NCI-H1105 (cell line): Measurements from ENCODE around the gene PGBD5.

Source experiments
- DNase-seq: peaks from one replicate; lab custom pipeline; 2025; lab: John Stamatoyannopoulos, UW

The PGBD5 gene

DNA sequence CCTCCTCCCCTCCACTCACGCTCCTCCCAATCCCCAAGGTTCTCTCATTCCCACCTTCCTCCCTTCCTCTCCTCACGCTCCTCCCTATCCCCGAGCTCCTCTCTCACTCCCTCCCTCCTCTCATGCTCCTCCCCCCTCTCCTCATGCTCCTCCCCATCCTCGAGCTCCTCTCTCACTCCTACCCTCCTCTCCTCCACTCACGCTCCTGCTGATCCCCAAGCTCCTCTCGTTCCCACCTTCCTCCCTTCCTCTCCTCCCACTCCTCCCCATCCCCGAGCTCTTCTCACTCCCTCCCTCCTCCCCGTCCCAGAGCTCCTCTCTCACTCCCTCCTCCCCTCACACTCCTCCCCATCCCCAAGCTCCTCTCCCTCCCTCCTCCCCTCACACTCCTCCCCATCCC lies 31.4 kb downstream of the PGBD5 start:
- no peak for DNase-seq

DNA sequence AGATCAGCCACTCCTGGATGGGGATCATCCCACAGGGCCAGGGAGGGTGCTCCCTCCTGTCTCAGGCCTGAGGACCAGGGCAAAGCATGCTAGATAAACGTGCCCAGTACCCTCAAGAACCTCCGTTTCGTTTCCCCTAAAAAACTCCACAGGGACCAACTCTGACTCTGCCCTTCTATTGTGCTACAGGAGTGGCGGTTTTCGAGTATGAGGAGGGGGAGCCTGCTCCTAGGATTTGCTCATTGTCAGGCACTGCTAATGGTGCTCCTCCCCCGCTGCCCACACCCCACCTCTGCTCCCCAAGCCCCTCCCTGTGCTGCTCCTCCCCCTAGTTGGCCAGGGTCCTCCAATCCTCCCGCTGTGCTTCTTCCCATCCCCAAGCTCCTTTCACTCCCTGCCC lies 32.0 kb downstream of the PGBD5 start:
- no peak for DNase-seq

DNA sequence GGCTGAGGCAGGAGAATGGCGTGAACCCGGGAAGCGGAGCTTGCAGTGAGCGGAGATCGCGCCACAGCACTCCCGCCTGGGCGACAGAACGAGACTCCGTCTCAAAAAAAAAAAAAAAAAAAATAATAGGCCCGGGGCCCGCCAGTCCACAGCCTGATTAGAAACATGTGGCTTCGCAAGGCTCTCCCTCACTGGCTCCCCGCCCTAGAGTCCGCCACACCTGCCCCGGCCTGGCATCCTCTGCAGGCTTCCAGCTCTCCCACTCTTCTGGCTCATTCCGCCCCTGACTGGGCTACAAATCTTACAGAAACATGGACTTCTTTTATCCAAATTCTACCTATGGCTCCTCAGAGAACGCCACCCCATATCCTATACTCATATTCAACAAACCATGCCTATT lies 32.4 kb downstream of the PGBD5 start:
- no peak for DNase-seq

DNA sequence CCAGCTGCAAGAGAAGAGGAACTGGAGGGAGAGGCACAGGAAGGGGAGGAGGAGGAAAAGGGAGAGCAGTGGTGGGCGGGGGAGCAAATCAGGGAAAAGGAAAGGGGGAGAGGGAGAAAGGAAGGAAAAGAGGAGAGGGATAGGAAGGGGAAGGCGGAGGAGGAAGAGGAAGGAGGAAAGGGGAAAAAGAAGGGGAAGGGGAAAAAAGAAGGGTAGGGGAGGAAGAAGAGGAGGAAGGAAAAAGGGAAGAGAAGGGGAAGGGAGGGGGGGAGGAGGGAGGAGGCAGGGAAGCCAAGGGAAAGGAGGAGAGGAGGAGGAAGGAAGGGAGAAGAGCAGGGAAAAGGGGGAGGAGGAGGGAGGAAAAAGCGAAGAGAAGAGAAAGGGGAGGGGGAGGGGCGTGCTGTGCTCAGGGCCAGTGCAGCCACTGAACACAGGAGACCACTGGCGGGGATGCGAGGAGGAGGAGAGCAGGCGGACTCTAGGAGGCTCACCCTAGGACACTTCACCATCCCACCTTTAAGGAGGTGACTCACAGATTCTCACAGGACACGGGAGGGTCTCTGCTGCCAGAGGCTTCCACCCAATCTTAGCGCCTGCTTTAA lies 33.1 kb downstream of the PGBD5 start:
- no peak for DNase-seq

DNA sequence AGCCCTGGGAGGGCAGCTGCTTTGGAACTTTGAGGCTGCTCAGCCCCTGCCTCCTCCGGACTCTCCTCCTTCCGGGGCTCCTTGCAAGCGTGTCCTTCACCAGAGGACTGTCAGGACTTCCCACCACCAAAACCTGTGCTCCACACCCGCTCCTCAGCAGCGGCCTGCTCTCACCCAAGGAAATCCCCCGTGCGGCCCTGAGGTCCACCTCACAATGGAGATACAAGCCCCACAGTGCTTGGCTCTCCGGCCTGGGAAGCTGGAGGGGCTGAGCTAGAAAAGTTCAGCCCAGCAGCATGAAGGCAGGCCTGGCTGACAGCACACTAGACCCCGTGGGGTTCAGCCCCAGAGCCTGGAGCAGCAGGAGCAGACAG lies 33.6 kb downstream of the PGBD5 start:
- no peak for DNase-seq

DNA sequence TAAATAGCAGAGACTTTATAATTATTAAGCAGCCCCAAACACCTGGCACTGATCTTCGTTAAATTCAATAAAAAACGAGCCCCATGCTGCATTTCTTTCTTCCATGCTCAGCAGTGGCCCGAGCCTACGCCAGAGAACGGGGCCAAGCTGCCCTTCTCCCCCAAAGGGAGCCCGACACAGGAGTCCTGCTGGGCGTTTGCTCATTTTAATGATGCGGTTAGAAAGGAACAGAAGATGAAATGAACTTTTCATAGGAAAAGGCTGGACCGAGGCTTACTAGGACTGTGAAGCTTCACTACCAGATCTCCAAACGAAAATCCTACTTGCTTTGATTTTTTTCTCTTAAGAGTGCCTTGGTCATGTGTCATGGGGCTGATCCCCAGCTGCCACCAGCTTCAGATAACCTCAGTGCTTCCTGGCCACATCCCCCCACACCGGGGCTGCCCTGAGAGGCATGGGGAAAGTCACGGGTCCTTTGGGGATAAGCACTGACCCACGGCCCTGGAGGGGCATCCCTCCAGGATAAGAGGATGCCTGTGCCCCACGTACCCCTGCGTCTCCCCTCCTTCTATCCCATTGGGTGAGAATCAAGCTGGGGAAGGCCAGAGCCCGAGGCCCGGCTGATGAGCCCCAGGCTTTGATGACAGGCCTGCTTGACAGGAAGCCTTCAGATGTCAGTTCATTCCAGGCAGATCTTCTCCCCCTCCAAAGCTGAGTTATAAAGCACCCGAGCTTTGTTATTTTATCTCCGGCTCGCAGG lies 34.2 kb downstream of the PGBD5 start:
- no peak for DNase-seq

DNA sequence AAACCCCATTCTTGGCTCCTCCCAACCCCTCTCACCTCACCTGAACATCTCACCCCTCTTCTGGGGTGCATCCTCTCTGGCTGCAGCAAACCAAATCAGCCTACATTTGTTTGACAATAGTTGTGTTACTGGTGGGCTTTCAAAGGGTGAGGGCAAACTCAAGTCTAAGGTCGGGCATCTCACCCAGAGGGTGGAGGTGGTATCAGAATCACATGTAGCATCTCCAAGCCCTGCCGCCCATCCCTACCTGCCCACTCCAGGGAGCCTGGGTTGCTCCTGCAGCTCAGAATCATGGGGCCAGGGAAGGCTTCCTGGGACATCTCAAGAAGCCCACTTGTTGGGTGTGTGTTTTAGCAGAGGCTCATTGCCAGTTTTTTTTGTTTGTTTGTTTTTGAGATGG lies 35.8 kb downstream of the PGBD5 start:
- no peak for DNase-seq

DNA sequence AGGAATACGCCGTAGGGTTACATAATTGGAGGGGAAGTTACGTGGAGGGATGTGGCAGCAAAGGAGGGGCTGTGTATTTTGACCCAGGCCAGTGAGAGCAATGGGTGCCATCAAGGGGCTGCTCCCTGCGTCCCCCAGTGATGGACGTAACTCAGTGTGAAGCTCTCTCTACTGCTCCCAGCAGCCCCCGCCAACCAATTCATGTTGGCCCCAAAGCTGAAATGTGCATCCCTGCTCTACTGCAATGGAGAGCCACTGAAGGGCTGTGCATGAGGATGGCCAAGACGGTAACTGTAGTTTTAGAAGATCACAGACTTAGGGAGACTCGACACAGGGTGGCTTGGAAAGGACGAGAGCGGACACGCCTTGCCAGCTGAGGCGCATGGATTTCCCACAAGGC lies 38.3 kb downstream of the PGBD5 start:
- DNase-seq: no peak

DNA sequence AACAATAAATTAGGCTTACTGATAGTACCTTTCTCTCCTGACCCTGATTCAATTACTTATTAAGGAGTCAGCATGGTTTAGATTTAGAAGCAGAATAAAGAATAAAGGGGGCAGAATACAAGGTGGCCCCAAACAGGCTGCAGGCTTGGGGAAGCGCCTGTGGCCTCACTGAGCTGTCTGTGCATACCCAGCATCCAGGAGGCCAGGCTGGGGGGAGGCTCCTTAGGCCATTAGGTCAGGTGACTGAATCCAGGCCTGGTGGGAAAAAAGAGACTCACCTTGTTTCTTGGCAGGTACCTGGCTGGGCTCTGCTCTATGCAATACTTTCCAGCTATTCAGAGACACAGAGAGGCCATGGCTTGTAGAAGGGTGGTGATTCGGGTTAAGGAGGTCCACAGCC lies 38.8 kb downstream of the PGBD5 start:
- DNase-seq: no peak

DNA sequence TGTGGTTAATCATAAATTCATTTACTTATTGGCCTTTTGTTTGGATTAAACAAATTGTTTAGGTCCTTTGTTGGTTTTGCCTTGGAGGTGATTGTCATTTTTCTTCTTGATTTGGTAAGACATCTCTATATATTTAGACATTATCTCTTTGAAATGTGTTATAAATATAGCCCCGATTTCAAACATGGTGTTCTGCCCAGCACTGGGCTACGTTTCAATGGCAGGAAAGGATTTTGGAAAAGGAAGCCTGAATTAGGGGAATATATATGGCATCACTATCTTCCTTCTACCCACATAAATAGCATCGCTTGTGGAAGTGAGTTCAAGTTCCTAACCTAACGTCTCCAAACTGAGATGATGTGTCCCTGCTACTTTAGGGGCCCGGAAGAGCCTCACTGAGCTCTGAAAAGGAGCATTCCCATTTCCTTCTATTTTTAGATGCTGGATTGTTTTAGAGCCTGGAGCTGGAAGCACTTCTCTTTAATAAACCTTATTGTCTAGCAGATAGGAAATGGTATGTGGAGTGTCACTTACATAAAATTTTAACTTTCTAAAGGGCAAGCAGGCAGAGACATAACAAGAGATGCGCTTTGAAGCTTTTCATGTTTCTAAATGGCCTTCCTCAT lies 39.4 kb downstream of the PGBD5 start:
- no peak for DNase-seq

DNA sequence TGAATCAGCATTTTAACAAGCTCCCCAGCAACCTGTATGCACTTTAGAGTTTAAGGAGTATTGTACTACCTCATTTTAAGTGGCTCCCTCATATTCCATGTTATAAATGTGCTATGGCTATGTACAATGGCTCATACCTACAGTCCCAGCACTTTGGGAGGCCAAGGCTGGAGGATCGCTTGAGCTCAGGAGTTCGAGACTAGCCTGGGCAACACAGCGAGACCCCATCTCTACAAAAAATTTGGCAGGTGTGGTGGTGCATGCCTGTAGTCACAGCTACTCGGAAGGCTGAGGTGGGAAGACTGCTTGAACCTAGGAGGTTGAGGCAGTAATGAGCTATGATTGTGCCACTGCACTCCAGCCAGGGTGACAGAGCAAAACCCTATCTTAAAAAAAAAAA lies 40.2 kb downstream of the PGBD5 start:
- no peak for DNase-seq

DNA sequence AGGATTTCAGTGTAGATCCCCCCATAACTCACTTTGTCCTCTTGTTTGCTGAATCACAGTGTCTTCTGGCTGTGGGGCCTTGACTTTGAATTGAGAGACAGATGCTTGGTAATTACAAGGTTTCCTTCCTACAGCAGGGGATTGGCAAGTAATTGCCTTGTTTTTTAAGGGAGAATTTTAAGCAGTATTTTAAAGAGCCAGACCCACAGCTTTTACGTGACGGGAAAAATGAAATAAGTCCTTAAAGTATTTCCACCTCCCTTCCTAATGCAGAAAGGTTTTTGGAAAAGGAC lies 41.0 kb downstream of the PGBD5 start:
- DNase-seq: no peak

DNA sequence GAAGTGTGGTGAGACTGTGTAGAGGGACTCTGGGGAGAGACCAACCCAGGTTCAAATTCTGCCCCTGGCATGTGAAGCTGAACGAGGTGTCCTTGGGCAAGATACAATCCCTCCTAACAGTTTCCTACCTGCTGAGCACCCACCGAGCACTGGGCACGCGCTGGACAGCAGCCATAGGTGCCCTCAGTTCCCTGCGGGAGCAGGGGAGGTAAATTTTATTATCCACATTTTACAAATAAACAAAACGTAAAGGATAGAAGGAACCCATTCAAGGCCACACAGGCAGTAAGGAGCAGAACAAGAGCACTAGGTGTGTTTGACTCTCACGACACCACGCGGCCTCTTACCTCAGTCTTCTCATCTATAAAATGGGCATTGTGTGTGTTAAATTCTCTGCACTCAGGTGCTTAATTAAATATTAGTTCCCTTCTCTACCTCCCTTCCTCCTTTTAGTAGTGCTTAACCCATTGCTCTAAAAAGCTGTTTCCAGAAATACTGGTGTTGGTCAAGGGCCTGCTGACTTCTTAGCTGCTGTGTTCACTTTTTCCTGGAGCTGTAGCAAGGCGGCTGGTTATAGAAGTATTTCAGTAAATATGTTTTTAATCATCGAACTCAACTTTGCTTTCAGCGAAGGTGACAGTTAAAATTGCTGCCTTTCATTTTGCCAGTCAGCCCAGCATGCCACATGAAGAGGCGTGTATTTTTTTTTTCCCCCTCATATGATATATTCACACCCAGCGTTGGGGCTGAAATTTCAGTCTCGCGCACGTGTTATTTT lies 41.6 kb downstream of the PGBD5 start:
- DNase-seq: no peak

DNA sequence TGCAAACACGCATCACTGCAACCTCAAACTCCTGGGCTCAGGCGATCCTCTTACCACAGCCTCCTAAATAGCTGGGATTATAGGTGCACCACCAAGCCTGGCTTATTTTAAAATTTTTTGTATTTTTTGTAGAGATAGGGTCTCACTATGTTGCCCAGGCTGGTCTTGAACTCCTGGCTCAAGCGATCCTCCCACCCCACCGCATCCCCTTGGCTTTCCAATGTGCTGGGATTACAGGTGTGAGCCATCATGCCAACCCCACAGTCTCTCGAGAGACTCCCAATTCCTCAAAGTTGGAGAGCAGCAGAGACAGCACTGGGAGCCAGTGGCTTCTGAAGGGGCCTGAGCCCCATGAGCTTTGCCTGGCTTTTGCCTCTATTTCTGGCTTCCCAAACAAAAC lies 42.7 kb downstream of the PGBD5 start:
- no peak for DNase-seq

DNA sequence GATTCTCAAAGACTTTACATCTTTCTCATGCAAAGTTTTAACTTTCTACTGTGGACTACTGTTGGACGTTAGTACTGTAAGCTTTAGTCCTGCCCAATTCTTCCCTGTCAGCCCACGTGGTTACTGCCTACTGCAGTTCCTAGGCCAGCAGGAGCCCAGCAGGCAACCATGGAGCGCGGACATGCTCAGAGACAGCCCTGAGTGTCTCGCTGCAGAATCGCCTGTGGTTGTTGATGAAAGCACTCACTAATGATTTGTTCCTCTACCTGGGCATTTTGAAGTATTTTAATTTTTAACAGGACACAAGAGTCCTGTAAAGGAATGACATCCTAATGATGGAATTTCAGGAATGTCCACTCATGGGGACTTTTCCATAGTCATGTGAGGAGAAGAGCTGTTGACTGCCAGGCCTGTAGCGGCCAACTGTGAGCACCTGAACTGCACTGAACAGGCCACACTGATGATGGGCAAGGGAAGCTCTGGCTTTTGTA lies 44.1 kb downstream of the PGBD5 start:
- DNase-seq: no peak

DNA sequence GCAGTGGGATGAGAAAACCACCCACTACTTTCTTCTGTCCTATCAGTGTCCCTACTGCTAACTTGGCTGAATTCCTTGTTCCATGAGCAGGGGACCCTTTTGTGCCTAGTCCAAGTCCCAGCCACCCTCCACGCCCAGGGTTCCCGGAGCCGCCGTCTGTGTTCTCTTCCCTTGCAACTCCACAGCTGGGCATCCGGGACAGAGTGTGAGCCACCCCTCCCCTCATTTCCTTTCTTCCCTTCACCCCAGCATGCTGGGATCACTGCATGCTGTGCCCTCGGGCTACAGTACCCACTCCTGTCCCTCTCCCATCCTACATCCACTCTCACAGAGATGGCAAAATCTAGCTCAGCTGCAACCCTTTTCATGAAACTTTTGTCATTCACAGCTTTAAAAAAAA lies 44.5 kb downstream of the PGBD5 start:
- no peak for DNase-seq

DNA sequence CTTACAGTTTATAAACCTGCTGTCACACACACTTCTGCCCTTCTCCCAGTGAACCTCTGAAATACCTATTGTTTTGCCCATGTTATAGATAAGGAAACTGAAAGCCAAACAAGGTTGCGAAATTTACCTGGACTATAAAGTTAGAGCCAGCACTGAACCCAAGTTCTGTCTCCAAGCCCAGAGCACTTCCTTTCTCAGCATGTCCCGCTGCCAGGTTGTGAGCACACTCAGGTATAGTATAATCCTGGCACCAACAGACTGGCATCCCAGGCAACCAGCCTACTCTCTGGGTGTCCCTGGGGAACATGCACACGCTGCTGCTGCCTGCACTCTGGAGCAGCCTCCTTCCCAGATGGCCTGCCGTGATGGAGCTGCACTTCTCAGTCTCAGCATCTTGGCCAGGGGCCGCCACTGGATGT lies 45.1 kb downstream of the PGBD5 start:
- DNase-seq: no peak

DNA sequence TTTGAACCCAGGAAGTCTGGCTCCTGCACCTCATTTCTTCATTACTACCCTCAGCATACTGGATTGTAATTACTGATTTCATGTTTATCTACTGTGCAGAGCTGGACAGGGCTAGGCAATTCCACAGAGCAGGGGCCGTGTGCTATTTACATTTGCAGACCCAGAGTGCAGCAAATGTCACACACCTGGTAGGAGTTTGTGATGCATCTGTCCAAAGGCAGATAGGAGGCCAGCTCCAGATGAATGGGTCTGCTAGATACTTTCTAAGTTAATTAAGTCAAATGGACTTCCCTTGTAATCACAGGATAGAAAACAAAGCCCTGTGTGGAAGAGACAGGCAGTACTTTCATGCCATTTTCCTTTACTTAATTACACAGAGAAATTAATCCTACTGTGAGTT lies 46.2 kb downstream of the PGBD5 start:
- no peak for DNase-seq

DNA sequence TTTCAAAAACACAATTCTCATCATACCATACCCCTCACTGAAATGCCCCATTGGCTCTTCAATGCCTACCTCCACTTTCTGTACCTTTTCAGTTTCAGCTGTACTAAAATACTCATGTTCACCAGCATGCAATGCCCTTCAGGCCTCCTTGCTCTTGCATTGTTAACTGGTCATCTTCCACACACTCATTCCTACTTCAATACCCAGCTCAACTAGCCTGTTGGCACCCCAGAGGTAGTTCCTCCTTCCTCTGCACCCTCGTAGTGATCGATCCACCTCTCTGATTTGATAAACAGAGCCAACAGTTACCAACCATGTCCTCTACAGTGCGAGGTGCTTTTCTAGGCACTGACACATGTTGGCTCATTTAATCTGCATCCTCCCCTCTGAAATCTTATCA lies 46.7 kb downstream of the PGBD5 start:
- no peak for DNase-seq

DNA sequence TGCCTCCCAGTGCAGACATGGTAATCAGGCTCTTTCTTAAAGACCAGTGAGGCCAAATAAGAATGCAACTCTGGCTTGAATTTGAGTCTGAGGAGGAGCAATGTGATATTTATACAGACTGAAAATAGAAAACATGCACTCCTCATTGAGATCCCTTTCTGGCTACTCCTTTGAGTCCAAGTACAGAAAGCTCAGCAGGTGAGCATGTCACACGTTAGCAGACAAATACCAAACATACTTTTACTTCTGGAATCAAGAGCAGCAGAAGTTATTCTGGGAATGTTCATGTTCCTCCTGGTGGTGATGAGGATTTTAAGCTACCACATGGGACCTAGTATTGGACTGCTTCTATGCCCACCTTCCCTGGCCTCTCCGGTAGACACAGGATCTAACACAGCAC lies 48.3 kb downstream of the PGBD5 start:
- DNase-seq: no peak

DNA sequence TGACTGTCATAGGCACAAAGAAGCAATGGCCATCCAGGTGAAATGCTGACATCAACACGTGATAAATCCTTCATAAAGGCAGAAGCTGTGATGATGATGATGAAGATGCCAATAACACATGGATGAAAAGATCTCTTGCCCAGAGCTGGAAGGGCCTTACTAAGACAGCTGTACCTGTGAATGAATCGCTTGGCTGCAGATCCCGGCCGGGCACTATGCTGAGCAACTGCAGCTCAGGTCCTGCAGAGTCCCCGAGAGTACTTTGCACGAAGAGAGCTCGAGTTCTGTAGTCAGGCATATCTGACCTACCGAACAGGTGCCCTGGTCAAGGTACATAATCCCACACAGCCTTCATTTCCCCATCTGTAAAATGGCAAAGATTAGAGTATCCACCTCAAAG lies 48.8 kb downstream of the PGBD5 start:
- DNase-seq: no peak

DNA sequence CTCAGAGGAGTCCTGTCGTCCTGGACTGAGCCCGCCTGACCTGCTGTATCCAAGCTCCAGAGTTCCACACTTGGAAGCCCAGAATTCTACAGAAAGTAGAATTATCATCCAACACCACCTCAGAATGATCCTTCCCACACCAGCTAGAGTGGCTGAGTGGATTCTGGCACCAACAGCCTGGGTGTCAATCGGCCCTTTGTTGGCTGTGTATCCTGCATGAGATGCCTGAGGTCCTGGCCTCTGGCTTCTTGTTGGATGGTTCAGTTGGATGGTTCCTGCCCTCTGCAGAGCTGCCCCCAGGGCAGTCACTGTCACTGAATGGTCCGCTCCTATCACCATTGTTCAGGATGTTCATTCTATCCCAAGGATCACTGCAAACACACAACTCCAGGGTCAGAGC lies 49.8 kb downstream of the PGBD5 start:
- no peak for DNase-seq

DNA sequence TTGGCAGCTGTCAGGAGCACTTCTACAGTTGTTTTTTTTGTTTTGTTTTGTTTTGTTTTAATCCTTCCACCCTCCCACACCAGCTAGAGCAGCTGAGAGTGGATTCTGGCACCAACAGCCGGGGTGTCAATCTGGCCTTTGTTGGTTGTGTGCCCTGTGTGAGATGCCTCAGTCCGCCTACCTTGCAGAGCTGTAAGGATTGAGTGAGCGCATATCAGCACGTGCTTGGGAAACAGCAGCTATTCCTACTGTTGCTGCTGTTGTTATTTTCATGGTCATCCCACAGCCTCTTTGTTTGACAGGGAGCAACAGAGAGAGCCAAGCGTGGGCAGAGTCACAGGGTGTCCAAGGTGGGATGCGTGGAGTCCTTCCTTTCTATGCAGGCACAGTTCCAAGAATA lies 50.4 kb downstream of the PGBD5 start:
- peak; percentile 38 for DNase-seq
